Ramos (cell line): ENCODE measurements around the gene AFG1L.
"Not testable (repeated sequence)": the region's sequence is repeated elsewhere in the genome, so short reads cannot be mapped to it uniquely, and the experiment has no call there.

ENCODE experiments used
- in situ Hi-C: fragments of 300-500 bp; cut with MboI; formaldehyde crosslinking; loops from one replicate; pipeline ENCODE4 v1.14.3; 2022; ENCODE audit warnings: low sequenced_read_pairs; ENCODE audit not compliant: unreplicated experiment

AFG1L gene

GRCh38 chr6:108442770-108443520, 148.1 kb downstream of the AFG1L start:
- in situ Hi-C loops, result no loop called here

GRCh38 chr6:108446629-108447150, 151.8 kb downstream of the AFG1L start:
- in situ Hi-C loops, result no loop called here

GRCh38 chr6:108448481-108448880, 153.6 kb downstream of the AFG1L start:
- in situ Hi-C loops, result no loop called here

- in situ Hi-C loops, result not testable (repeated sequence)
Measured at GRCh38 chr6:108449717-108450116, 154.9 kb downstream of the AFG1L start.

- in situ Hi-C loops, result no loop called here
Measured at GRCh38 chr6:108451816-108452215, 157.0 kb downstream of the AFG1L start.

- in situ Hi-C loops, result no loop called here
Measured at GRCh38 chr6:108452711-108453195, 157.9 kb downstream of the AFG1L start.

GRCh38 chr6:108453601-108454185, 158.8 kb downstream of the AFG1L start:
- in situ Hi-C loops, result no loop called here

- in situ Hi-C loops, result no loop called here
Measured at GRCh38 chr6:108454356-108454755, 159.5 kb downstream of the AFG1L start.

- in situ Hi-C loops, result no loop called here
Measured at GRCh38 chr6:108455688-108456087, 160.8 kb downstream of the AFG1L start.

GRCh38 chr6:108463784-108464183, 168.9 kb downstream of the AFG1L start:
- in situ Hi-C loops, result no loop called here

- in situ Hi-C loops, result no loop called here
Measured at GRCh38 chr6:108464418-108465097, 169.7 kb downstream of the AFG1L start.

GRCh38 chr6:108465098-108465495, 170.2 kb downstream of the AFG1L start:
- in situ Hi-C loops, result no loop called here

GRCh38 chr6:108468346-108468745, 173.5 kb downstream of the AFG1L start:
- in situ Hi-C loops, result no loop called here

- in situ Hi-C loops, result no loop called here
Measured at GRCh38 chr6:108469316-108469715, 174.5 kb downstream of the AFG1L start.

GRCh38 chr6:108473197-108473596, 178.3 kb downstream of the AFG1L start:
- in situ Hi-C loops, result no loop called here

GRCh38 chr6:108476376-108476775, 181.5 kb downstream of the AFG1L start:
- in situ Hi-C loops, result no loop called here

- in situ Hi-C loops, result no loop called here
Measured at GRCh38 chr6:108476847-108477430, 182.1 kb downstream of the AFG1L start.

GRCh38 chr6:108482559-108482958, 187.7 kb downstream of the AFG1L start:
- in situ Hi-C loops, result no loop called here

GRCh38 chr6:108484016-108484415, 189.2 kb downstream of the AFG1L start:
- in situ Hi-C loops, result no loop called here

GRCh38 chr6:108489699-108490098, 194.8 kb downstream of the AFG1L start:
- in situ Hi-C loops, result no loop called here
